Panc1 (cell line): ENCODE data around the gene MOCS2. TPM values are rescaled to one million over a fixed set of nuclear protein-coding genes. Genes with fewer than 3 reads are reported as not detected.

Source experiments
- ATAC-seq: fragments of 200-7000 bp; cut with Tn5 transposase; 2 replicates; pipeline ENCODE4 v1.9.1; 2020; ENCODE audit warnings: mild to moderate bottlenecking, moderate library complexity
- BruUV-seq: library from RNA; stranded (reverse); fragments of 400-500 nt; replicated peaks from 2 replicates; lab custom pipeline; 2021; lab: Mats Ljungman, UMichigan
- CTCF ChIA-PET: fragments of 300-600 bp; sonication (Branson Sonifier 250); formaldehyde crosslinking; loops from one replicate; lab custom pipeline; 2022; ENCODE audit warnings: antibody characterized with exemption; lab: Charles Lee
- POLR2A ChIA-PET: fragments of 300-600 bp; sonication (Branson Sonifier 250); formaldehyde crosslinking; loops from one replicate; lab custom pipeline; 2022; ENCODE audit warnings: antibody characterized with exemption; lab: Charles Lee
- DNase-seq: peaks from one replicate; pipeline ENCODE4 v3.0.0-alpha.2; 2010; ENCODE audit warnings: low read depth, low spot score
- H3K27ac ChIP-seq: 2 replicates; pipeline ENCODE4 v1.5.1; 2011; ENCODE audit warnings: mild to moderate bottlenecking, low read length, inconsistent platforms
- H3K27me3 ChIP-seq: fragments of 200-500 bp; sonication (Bioruptor generic); 2 replicates; pipeline ENCODE4 v1.6.0; 2014; ENCODE audit warnings: low read length, inconsistent platforms; ENCODE audit not compliant: control insufficient read depth, insufficient read depth
- H3K36me3 ChIP-seq: fragments of 200-500 bp; sonication (Bioruptor generic); 2 replicates; pipeline ENCODE4 v1.5.1; 2014; ENCODE audit warnings: inconsistent platforms, mild to moderate bottlenecking, low read length, moderate library complexity; ENCODE audit not compliant: control insufficient read depth, insufficient read depth
- H3K4me1 ChIP-seq: 2 replicates; pipeline ENCODE4 v1.5.1; 2011; ENCODE audit warnings: inconsistent platforms, mild to moderate bottlenecking, low read length, moderate library complexity; ENCODE audit not compliant: control insufficient read depth, insufficient read depth
- H3K4me3 ChIP-seq, 2 experiments: 2 replicates each; pipeline ENCODE4 v1.5.1; 2011 to 2012; ENCODE audit warnings: low read depth in 2 of 2, low read length in 2 of 2, mild to moderate bottlenecking in 2 of 2, inconsistent platforms in 1 of 2, moderate library complexity in 1 of 2
- H3K9me3 ChIP-seq: fragments of 200-500 bp; sonication (Bioruptor generic); 2 replicates; pipeline ENCODE4 v1.5.1; 2014; ENCODE audit warnings: low read depth, mild to moderate bottlenecking, inconsistent platforms, low read length, moderate library complexity; ENCODE audit not compliant: control insufficient read depth, insufficient read depth
- CTCF ChIP-seq: fragments of 450-650 bp; IDR thresholded peaks from 2 replicates; pipeline ENCODE4 v1.5.1; 2017; ENCODE audit warnings: mild to moderate bottlenecking
- POLR2AphosphoS5 ChIP-seq: IDR thresholded peaks from 2 replicates; pipeline ENCODE4 v1.6.1; 2012; ENCODE audit warnings: mild to moderate bottlenecking, low read depth, low read length, moderate library complexity
- REST ChIP-seq, 2 experiments: IDR thresholded peaks; 2 replicates each; pipeline ENCODE4 v1.6.1; 2011 to 2012; ENCODE audit warnings: low read depth in 2 of 2, control low read depth in 1 of 2, low read length in 1 of 2, mild to moderate bottlenecking in 1 of 2, moderate library complexity in 1 of 2; ENCODE audit not compliant: insufficient read depth in 1 of 2
- SIN3A ChIP-seq: IDR thresholded peaks from 2 replicates; pipeline ENCODE4 v1.6.1; 2012; ENCODE audit warnings: low read depth, mild to moderate bottlenecking, low read length, moderate library complexity, borderline replicate concordance; ENCODE audit not compliant: insufficient read depth
- TCF7L2 ChIP-seq: IDR thresholded peaks from 2 replicates; pipeline ENCODE4 v1.6.1; 2011; ENCODE audit warnings: mild to moderate bottlenecking, low read depth, low read length, inconsistent platforms
- in situ Hi-C: cut with HindIII; loops from 2 replicates; pipeline ENCODE4 v1.10.0; 2016; ENCODE audit warnings: low sequenced_read_pairs, low pct_unique_long_range_greater_than_20kb
- intact Hi-C: fragments of 100-400 bp; cut with micrococcal nuclease; formaldehyde crosslinking; loops from one replicate; pipeline ENCODE4 v1.10.0; 2022; ENCODE audit not compliant: unreplicated experiment
- total RNA-seq: library from RNA; stranded (reverse); gene quantifications from one replicate; pipeline ENCODE4 v1.2.1, GENCODE V29; 2021; ENCODE audit not compliant: unreplicated experiment

The MOCS2 gene
- total RNA-seq, 1 experiment from 2014 or later = 39.5 TPM

- Histone ChIP-seq H3K36me3 (peaks cover 5% of the 10 kb centered on the region; the same call in 1 of the 2 replicates), H3K9me3 (no peaks in the 10 kb centered on the region), H3K4me1 (peaks cover 14% of the 10 kb centered on the region), H3K27me3 (no peaks in the 10 kb centered on the region), H3K4me3 (no peak overlapping the region), H3K27ac (no peak overlapping the region)
- TF ChIP-seq REST (IDR thresholded peaks at IDR 0.05; ENCODE audit: insufficient read depth in 1 of 2, low read depth in 2 of 2, low read length in 1 of 2) = no peak
- TF ChIP-seq TCF7L2 = no peak
- no peak for TF ChIP-seq POLR2AphosphoS5
- TF ChIP-seq SIN3A = no peak
- ChIA-PET POLR2A (interaction anchor here (0.7 kb wide), 1 partner anchor 13 kb away, joined by 3 read pairs; no protein-coding TSS in a partner anchor), CTCF (interaction anchor here (0.5 to 0.8 kb wide), 3 partner anchors 143 to 304 kb away, joined by 3 read pairs; partner anchors contain the start of genes ITGA1 and PELO)
- intact Hi-C loops (no loop called here), in situ Hi-C loops (no loop called here)
- no TSS peak for BruUV-seq
- ATAC-seq = no peak
- no peak for DNase-seq
These were observed 17.3 kb downstream of the MOCS2 start for GRCh38 chr5:53092242-53092641.

GRCh38 chr5:53091289-53091688 lies 18.3 kb downstream of the MOCS2 start:
- CTCF ChIA-PET = no interaction called here
- DNase-seq (no peak), ATAC-seq (peak; percentile 47; the same call in 1 of the 2 replicates)
- Histone ChIP-seq H3K9me3 (no peaks in the 10 kb centered on the region), H3K4me1 (peaks cover 14% of the 10 kb centered on the region), H3K4me3 (no peak overlapping the region), H3K27me3 (no peaks in the 10 kb centered on the region), H3K27ac (no peak overlapping the region; the same call in 1 of the 2 replicates), H3K36me3 (peaks cover 5% of the 10 kb centered on the region; the same call in 1 of the 2 replicates)
- in situ Hi-C loops (no loop called here), intact Hi-C loops (no loop called here)
- BruUV-seq = no TSS peak
- POLR2A ChIA-PET = interaction anchor here (0.5 kb wide), 1 partner anchor 387 kb away, joined by 8 read pairs; no protein-coding TSS in a partner anchor
- TF ChIP-seq CTCF = no peak; the same call in 1 of the 2 replicates
- no peak for TF ChIP-seq SIN3A
- no peak for TF ChIP-seq TCF7L2
- TF ChIP-seq REST (IDR thresholded peaks at IDR 0.05; ENCODE audit: insufficient read depth in 1 of 2, low read depth in 2 of 2, low read length in 1 of 2) = no peak
- no peak for TF ChIP-seq POLR2AphosphoS5
